HepG2 (cell line): ENCODE results near the gene VGLL4. TPM values are rescaled to one million over a fixed set of nuclear protein-coding genes. Genes with fewer than 3 reads are reported as not detected.

ENCODE experiments used
- ATAC-seq: fragments of 200-7000 bp; cut with Tn5 transposase; 3 replicates; pipeline ENCODE4 v1.9.1; 2020; ENCODE audit warnings: mild to moderate bottlenecking, moderate library complexity
- BruUV-seq: library from RNA; stranded (reverse); fragments of 400-500 nt; replicated peaks from 2 replicates; lab custom pipeline; 2021; lab: Mats Ljungman, UMichigan
- CTCF ChIA-PET: fragments of 300-600 bp; formaldehyde crosslinking; extraction: SDS; loops from one replicate; lab custom pipeline; 2021; ENCODE audit warnings: low total read pairs, inconsistent platforms, low intra/inter-chr PET ratio; lab: Yijun Ruan, JAX
- POLR2A ChIA-PET: fragments of 350-600 bp; sonication (Branson Sonifier 250); formaldehyde crosslinking; loops from one replicate; lab custom pipeline; 2020; ENCODE audit warnings: antibody characterized with exemption, inconsistent platforms; lab: Yijun Ruan, JAX
- DNase-seq: peaks from one replicate; pipeline ENCODE4 v3.0.0-alpha.2; 2015; ENCODE audit warnings: low spot score
- FAIRE-seq: peaks from 3 replicates; lab custom pipeline; 2011; peaks lifted over from hg19 to GRCh38; lab: Jason Lieb, UNC
- H2AFZ ChIP-seq: one replicate; pipeline ENCODE4 v1.6.1; 2011; ENCODE audit warnings: low read length, inconsistent platforms
- H3K27ac ChIP-seq: fragments of 300-600 bp; 3 replicates; pipeline ENCODE4 v1.8.0; 2011; ENCODE audit warnings: mixed run types, mild to moderate bottlenecking, mixed read lengths, low read length, inconsistent platforms; ENCODE audit not compliant: insufficient read depth; ENCODE audit errors: extremely low read length
- H3K27me3 ChIP-seq, 2 experiments: fragments of 200-600 bp in 1 of 2; 2 replicates in 1 of 2; 3 replicates in 1 of 2; pipeline versions ENCODE4 v1.6.0 to v1.8.0; 2011; ENCODE audit warnings: low read length in 2 of 2, mild to moderate bottlenecking in 2 of 2, moderate library complexity in 2 of 2, inconsistent platforms in 1 of 2; ENCODE audit not compliant: insufficient read depth in 2 of 2, control insufficient read depth in 1 of 2
- H3K36me3 ChIP-seq, 2 experiments: fragments of 200-600 bp in 1 of 2; replicated peaks in 1 of 2; 2 replicates in 1 of 2; 3 replicates in 1 of 2; pipeline versions ENCODE4 v1.5.1 to v1.8.0; 2011; ENCODE audit warnings: low read length in 2 of 2, inconsistent platforms in 1 of 2; ENCODE audit not compliant: insufficient read depth in 2 of 2, control insufficient read depth in 1 of 2
- H3K4me1 ChIP-seq: 2 replicates; pipeline ENCODE4 v1.5.1; 2012; ENCODE audit warnings: low read length, inconsistent platforms; ENCODE audit not compliant: insufficient read depth
- H3K4me2 ChIP-seq: 2 replicates; pipeline ENCODE4 v1.6.0; 2011; ENCODE audit warnings: low read depth, low read length, inconsistent platforms
- H3K4me3 ChIP-seq, 3 experiments: fragments of 200-600 bp in 1 of 3; sonication (generic), shearing (Covaris generic) in 1 of 3; replicated peaks in 1 of 3; 2 replicates each; pipeline ENCODE4 v1.5.1; 2011 to 2016; ENCODE audit warnings: low read length in 3 of 3, inconsistent platforms in 2 of 3, low read depth in 2 of 3, mild to moderate bottlenecking in 2 of 3, control low read depth in 1 of 3, mixed read lengths in 1 of 3; ENCODE audit not compliant: insufficient read depth in 1 of 3
- H3K79me2 ChIP-seq: one replicate; pipeline ENCODE4 v1.6.1; 2011; ENCODE audit warnings: low read length, inconsistent platforms; ENCODE audit not compliant: insufficient read depth
- H3K9ac ChIP-seq: 2 replicates; pipeline ENCODE4 v1.6.0; 2011; ENCODE audit warnings: mild to moderate bottlenecking, low read depth, low read length, inconsistent platforms; ENCODE audit not compliant: insufficient read depth
- H3K9me3 ChIP-seq: 2 replicates; pipeline ENCODE4 v1.5.1; 2012; ENCODE audit warnings: mild to moderate bottlenecking, low read length
- H4K20me1 ChIP-seq: 2 replicates; pipeline ENCODE4 v1.6.0; 2011; ENCODE audit warnings: inconsistent platforms, mild to moderate bottlenecking, low read length, moderate library complexity; ENCODE audit not compliant: insufficient read depth
- CENPT ChIP-seq: sonication (generic); formaldehyde crosslinking; IDR thresholded peaks from 2 replicates; pipeline ENCODE4 v1.8.0; 2022; ENCODE audit warnings: low read depth, mild to moderate bottlenecking, moderate library complexity, missing genetic modification reagents
- FOSL2 ChIP-seq: sonication (generic); formaldehyde crosslinking; IDR thresholded peaks from 2 replicates; pipeline ENCODE4 v1.4.0; 2020; ENCODE audit warnings: missing genetic modification reagents
- FOXA1 ChIP-seq, 2 experiments: fragments of 450-650 bp in 1 of 2; sonication (generic) in 1 of 2; formaldehyde crosslinking in 1 of 2; IDR thresholded peaks; 2 replicates each; pipeline versions ENCODE4 v1.4.0 to v1.6.1; 2016 to 2020; ENCODE audit warnings: missing genetic modification reagents in 1 of 2
- GFI1 ChIP-seq: sonication (generic); formaldehyde crosslinking; IDR thresholded peaks from 2 replicates; pipeline ENCODE4 v1.5.0; 2020; ENCODE audit warnings: missing genetic modification reagents, mild to moderate bottlenecking, borderline replicate concordance
- MAFG ChIP-seq: sonication (generic); formaldehyde crosslinking; IDR thresholded peaks from 2 replicates; pipeline ENCODE4 v1.5.1; 2020; ENCODE audit warnings: mild to moderate bottlenecking, missing genetic modification reagents
- NFKBIZ ChIP-seq: IDR thresholded peaks from 2 replicates; pipeline ENCODE4 v1.6.1; 2018; ENCODE audit warnings: missing genetic modification reagents, missing compliant biosample characterization
- NFRKB ChIP-seq: fragments of 450-650 bp; IDR thresholded peaks from 2 replicates; pipeline ENCODE4 v1.6.1; 2017
- RFXANK ChIP-seq: IDR thresholded peaks from 2 replicates; pipeline ENCODE4 v1.6.1; 2016
- TCF7 ChIP-seq: sonication (generic); IDR thresholded peaks from 2 replicates; pipeline ENCODE4 v1.6.1; 2016; ENCODE audit warnings: antibody characterized with exemption, low read depth
- THYN1 ChIP-seq: sonication (generic); formaldehyde crosslinking; IDR thresholded peaks from 2 replicates; pipeline ENCODE4 v1.8.1; 2023; ENCODE audit warnings: low read depth, mild to moderate bottlenecking, moderate library complexity, missing genetic modification reagents, borderline replicate concordance
- YY1 ChIP-seq: IDR thresholded peaks from 2 replicates; pipeline ENCODE4 v1.6.1; 2011; ENCODE audit warnings: low read length, low read depth, moderate library complexity, mild to moderate bottlenecking; ENCODE audit not compliant: insufficient read depth, insufficient replicate concordance
- ZBTB7A ChIP-seq: sonication (generic); formaldehyde crosslinking; IDR thresholded peaks from 2 replicates; pipeline ENCODE4 v1.8.0; 2022; ENCODE audit warnings: mild to moderate bottlenecking, missing genetic modification reagents
- ZNF605 ChIP-seq: sonication (generic); formaldehyde crosslinking; IDR thresholded peaks from 2 replicates; pipeline ENCODE4 v1.8.0; 2022; ENCODE audit warnings: mild to moderate bottlenecking, missing genetic modification reagents
- ZNF776 ChIP-seq: sonication (generic); formaldehyde crosslinking; IDR thresholded peaks from 2 replicates; pipeline ENCODE4 v1.4.0; 2020; ENCODE audit warnings: mild to moderate bottlenecking, missing genetic modification reagents
- ZNF850 ChIP-seq: sonication (generic); formaldehyde crosslinking; conservative IDR thresholded peaks from 2 replicates; pipeline ENCODE4 v1.9.0; 2021; ENCODE audit warnings: mild to moderate bottlenecking, missing genetic modification reagents
- WGBS: methylation state at CpG from one replicate; pipeline ENCODE4 v1.1.6; 2017; ENCODE audit warnings: low lambda C conversion rate; 5-methylcytosine and 5-hydroxymethylcytosine counted together
- in situ Hi-C: cut with HindIII; loops from 2 replicates; pipeline ENCODE4 v1.10.0; 2017; ENCODE audit warnings: low pct_unique_long_range_greater_than_20kb; ENCODE audit not compliant: extremely low pct_ligation_motif_present
- intact Hi-C: fragments of 100-400 bp; cut with micrococcal nuclease; formaldehyde crosslinking; loops from one replicate; pipeline ENCODE4 v1.10.0; 2022; ENCODE audit not compliant: unreplicated experiment
- polyA plus RNA-seq, 8 experiments: library from polyadenylated mRNA; depleted of rRNA in 3 of 8; stranded (reverse) in 7 of 8; unstranded in 1 of 8; fragments of >200 nt; fragmentation: Illumina TruSeq in 4 of 8; extraction: Trizol in 4 of 8; gene quantifications; 2 replicates each; pipeline versions ENCODE4 v1.2.1 to v1.2.3, GENCODE V29; 2011 to 2016; ENCODE audit warnings: low read depth in 4 of 8, missing spikeins in 1 of 8, mixed read lengths in 1 of 8; ENCODE audit not compliant: insufficient read depth in 1 of 8
- total RNA-seq, 5 experiments: library from RNA; depleted of rRNA; stranded (reverse); fragments of >200 nt; fragmentation: Illumina TruSeq; extraction: Trizol; gene quantifications; 2 replicates each; pipeline ENCODE4 v1.2.3, GENCODE V29; 2016; ENCODE audit warnings: low read depth in 1 of 5
- TF ChIP-seq, protein P1 (sequence below): IDR thresholded peaks from 2 replicates; pipeline ENCODE4 v1.6.1; 2016; ENCODE audit warnings: missing compliant biosample characterization, missing genetic modification reagents, borderline replicate concordance
- TF ChIP-seq, protein P2 (sequence below): sonication (generic); formaldehyde crosslinking; IDR thresholded peaks from 2 replicates; pipeline ENCODE4 v1.8.1; 2023; ENCODE audit warnings: missing genetic modification reagents, mild to moderate bottlenecking, borderline replicate concordance
- TF ChIP-seq, protein P3 (sequence below): sonication (generic); formaldehyde crosslinking; IDR thresholded peaks from one replicate; pipeline ENCODE4 v1.5.1; 2020; ENCODE audit warnings: mild to moderate bottlenecking, missing genetic modification reagents; ENCODE audit errors: not compliant biosample characterization

VGLL4 gene
- total and polyA plus RNA-seq, 2 of the 13 experiments (the other 11 are each of a cell fraction or from before 2014, with no cell fraction given): 23.2 to 39.0 TPM

DNA sequence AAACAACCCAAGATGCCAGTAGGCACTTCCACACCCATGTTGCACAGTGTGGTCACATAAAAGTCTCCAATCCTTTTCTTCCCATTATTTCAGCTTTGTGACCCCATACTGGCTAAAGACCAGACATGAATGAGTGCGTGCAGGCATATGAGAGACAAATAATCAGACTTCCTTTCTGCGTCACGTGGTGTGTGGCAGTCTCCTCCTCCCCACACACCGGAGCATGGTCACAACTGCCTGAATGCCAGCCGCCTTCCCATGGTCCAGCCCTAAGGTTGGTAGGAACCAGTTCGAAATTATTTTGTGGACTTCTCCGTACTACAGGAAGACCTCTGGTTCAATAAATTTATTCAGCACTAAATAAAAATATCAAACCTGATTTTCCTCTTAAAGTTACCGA lies 65.5 kb downstream of the VGLL4 start:
- Histone ChIP-seq H3K27ac (no peak overlapping the region), H4K20me1 (peaks cover 55% of the 10 kb centered on the region), H2AFZ (no peak overlapping the region), H3K9ac (no peak overlapping the region), H3K79me2 (peaks cover 76% of the 10 kb centered on the region), H3K27me3 (no peaks in the 10 kb centered on the region), H3K9me3 (no peaks in the 10 kb centered on the region), H3K4me3 (no peak overlapping the region), H3K36me3 (peaks cover 12 to 31% of the 10 kb centered on the region in 2 experiments), H3K4me1 (peaks cover 29% of the 10 kb centered on the region), H3K4me2 (no peak overlapping the region)
- ChIA-PET POLR2A (no interaction called here), CTCF (no interaction called here)
- FAIRE-seq (no peak), DNase-seq (no peak), ATAC-seq (no peak)
- intact Hi-C loops (no loop called here), in situ Hi-C loops (no loop called here)
- 91% methylated on average over 8 of the region's 8 CpGs for WGBS
- BruUV-seq: no TSS peak
- no peak for TF ChIP-seq CENPT (CRISPR knock-in tag)
- TF ChIP-seq YY1: no peak
- TF ChIP-seq ZNF850 (CRISPR knock-in tag): no peak
- TF ChIP-seq ZNF776: no peak
- no peak for TF ChIP-seq THYN1 (CRISPR knock-in tag)
- no peak for TF ChIP-seq ZNF605
- TF ChIP-seq, protein P1, sequence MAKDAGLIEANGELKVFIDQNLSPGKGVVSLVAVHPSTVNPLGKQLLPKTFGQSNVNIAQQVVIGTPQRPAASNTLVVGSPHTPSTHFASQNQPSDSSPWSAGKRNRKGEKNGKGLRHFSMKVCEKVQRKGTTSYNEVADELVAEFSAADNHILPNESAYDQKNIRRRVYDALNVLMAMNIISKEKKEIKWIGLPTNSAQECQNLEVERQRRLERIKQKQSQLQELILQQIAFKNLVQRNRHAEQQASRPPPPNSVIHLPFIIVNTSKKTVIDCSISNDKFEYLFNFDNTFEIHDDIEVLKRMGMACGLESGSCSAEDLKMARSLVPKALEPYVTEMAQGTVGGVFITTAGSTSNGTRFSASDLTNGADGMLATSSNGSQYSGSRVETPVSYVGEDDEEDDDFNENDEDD: no peak
- TF ChIP-seq RFXANK: no peak
- no peak for TF ChIP-seq MAFG
- TF ChIP-seq NFKBIZ (CRISPR knock-in tag): no peak
- TF ChIP-seq, protein P2, sequence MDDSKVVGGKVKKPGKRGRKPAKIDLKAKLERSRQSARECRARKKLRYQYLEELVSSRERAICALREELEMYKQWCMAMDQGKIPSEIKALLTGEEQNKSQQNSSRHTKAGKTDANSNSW (CRISPR knock-in tag): no peak
- no peak for TF ChIP-seq GFI1 (CRISPR knock-in tag)
- no peak for TF ChIP-seq ZBTB7A (CRISPR knock-in tag)
- TF ChIP-seq TCF7: no peak
- no peak for TF ChIP-seq NFRKB
- no peak for TF ChIP-seq FOSL2 (CRISPR knock-in tag)
- TF ChIP-seq FOXA1 (IDR thresholded peaks at IDR 0.05): no peak
- no peak for TF ChIP-seq FOXA1 (CRISPR knock-in tag; IDR thresholded peaks at IDR 0.05)
- TF ChIP-seq, protein P3, sequence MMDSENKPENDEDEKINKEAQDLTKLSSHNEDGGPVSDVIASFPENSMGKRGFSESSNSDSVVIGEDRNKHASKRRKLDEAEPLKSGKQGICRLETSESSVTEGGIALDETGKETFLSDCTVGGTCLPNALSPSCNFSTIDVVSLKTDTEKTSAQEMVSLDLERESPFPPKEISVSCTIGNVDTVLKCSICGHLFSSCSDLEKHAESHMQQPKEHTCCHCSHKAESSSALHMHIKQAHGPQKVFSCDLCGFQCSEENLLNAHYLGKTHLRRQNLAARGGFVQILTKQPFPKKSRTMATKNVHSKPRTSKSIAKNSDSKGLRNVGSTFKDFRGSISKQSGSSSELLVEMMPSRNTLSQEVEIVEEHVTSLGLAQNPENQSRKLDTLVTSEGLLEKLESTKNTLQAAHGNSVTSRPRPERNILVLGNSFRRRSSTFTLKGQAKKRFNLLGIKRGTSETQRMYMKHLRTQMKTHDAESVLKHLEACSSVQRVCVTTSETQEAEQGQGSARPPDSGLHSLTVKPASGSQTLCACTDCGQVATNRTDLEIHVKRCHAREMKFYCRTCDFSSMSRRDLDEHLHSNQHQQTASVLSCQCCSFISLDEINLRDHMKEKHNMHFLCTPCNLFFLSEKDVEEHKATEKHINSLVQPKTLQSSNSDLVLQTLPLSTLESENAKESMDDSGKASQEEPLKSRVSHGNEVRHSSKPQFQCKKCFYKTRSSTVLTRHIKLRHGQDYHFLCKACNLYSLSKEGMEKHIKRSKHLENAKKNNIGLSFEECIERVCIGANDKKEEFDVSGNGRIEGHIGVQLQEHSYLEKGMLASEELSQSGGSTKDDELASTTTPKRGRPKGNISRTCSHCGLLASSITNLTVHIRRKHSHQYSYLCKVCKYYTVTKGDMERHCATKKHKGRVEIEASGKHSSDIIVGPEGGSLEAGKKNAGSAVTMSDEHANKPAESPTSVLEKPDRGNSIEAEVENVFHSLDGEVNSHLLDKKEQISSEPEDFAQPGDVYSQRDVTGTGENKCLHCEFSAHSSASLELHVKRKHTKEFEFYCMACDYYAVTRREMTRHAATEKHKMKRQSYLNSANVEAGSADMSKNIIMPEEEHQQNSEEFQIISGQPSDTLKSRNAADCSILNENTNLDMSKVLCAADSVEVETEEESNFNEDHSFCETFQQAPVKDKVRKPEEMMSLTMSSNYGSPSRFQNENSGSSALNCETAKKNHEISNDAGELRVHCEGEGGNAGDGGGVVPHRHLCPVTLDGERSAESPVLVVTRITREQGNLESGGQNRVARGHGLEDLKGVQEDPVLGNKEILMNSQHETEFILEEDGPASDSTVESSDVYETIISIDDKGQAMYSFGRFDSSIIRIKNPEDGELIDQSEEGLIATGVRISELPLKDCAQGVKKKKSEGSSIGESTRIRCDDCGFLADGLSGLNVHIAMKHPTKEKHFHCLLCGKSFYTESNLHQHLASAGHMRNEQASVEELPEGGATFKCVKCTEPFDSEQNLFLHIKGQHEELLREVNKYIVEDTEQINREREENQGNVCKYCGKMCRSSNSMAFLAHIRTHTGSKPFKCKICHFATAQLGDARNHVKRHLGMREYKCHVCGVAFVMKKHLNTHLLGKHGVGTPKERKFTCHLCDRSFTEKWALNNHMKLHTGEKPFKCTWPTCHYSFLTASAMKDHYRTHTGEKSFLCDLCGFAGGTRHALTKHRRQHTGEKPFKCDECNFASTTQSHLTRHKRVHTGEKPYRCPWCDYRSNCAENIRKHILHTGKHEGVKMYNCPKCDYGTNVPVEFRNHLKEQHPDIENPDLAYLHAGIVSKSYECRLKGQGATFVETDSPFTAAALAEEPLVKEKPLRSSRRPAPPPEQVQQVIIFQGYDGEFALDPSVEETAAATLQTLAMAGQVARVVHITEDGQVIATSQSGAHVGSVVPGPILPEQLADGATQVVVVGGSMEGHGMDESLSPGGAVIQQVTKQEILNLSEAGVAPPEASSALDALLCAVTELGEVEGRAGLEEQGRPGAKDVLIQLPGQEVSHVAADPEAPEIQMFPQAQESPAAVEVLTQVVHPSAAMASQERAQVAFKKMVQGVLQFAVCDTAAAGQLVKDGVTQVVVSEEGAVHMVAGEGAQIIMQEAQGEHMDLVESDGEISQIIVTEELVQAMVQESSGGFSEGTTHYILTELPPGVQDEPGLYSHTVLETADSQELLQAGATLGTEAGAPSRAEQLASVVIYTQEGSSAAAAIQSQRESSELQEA: no peak
